ENCODE results near the gene IMPDH2. TPM values are rescaled to one million over a fixed set of nuclear protein-coding genes. Genes with fewer than 3 reads are reported as not detected.
A peak's percentile ranks its signal among the peaks of the same experiment; 100 is the strongest.

IMPDH2 gene
- total and polyA plus RNA-seq, 2 donors (not counting 1 experiment from before 2014, with no cell fraction given) = 187 to 448 TPM

DNA sequence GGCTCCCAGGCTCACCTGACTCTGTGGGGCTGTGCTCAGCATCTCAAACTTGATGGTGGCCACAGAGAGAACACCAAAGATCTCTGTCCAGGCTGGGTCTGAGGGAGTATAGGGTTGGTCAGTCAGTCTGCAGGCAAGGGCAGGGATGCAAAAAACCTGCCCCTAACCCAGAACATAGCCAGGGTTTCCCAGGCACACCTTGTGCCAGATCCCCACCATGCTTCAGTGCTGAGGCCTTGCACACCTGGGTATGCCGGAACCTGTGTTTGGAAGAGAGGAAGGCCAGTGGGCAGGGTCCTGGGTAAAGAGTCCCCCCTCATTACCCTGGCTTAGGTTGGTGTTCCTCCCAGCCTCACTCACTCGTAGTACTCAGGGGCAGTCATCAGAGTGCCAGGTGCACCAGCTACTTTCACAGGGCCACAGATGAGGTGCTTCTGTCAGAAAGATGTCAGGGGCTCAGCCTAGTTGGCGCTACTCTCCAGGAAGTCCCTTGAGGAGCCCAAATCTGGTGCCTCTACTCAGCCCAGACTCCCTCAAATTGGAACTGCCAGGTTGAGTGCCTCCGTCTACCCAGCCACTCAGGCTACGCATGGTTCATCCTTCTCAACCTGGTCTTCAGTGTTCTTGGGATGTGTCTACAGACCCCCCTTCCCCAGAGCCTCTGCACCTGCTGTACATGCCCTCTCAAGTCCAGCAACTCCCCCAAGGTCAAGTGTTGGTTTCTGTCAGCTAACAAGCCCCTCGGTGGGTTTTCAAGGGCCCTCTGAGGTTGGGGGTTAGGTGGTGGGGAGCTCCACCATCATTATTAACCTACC is 12.6 kb downstream of the IMPDH2 start:
- Histone ChIP-seq H2AFZ (ENCODE audit: low read length) (no peak overlapping the region), H3K4me1 (ENCODE audit: control insufficient read depth, extremely low read depth, insufficient read depth, low read length) (peaks cover 9% of the 10 kb centered on the region), H3K4me2 (ENCODE audit: extremely low read depth, insufficient read depth, low read length) (peak overlapping the region; percentile 99), H3K9ac (ENCODE audit: insufficient read depth, low read length) (no peak overlapping the region), H4K20me1 (ENCODE audit: control insufficient read depth, extremely low read depth, insufficient read depth, low read length) (no peaks in the 10 kb centered on the region), H3K27ac (ENCODE audit: insufficient read depth, low read length) (no peak overlapping the region), H3K4me3 (replicated peaks in 1 of 4; ENCODE audit: control extremely low read depth in 1 of 4, insufficient read depth in 1 of 4, low read depth in 3 of 4, low read length in 4 of 4) (no peak overlapping the region), H3K79me2 (ENCODE audit: control insufficient read depth, insufficient read depth, low read length) (peaks cover 38% of the 10 kb centered on the region), H3K36me3 (ENCODE audit: control insufficient read depth, insufficient read depth, low read length) (peaks cover 35% of the 10 kb centered on the region), H3K27me3 (ENCODE audit: control insufficient read depth, insufficient read depth, low read length) (no peaks in the 10 kb centered on the region), H3K9me3 (ENCODE audit: control insufficient read depth, insufficient read depth, low read depth, low read length) (no peaks in the 10 kb centered on the region)
- no peak for DNase-seq (ENCODE audit: low read depth in 2 of 2)
- TF ChIP-seq EZH2 (IDR thresholded peaks at IDR 0.05; ENCODE audit: low read length, missing control alignments) = no peak
- TF ChIP-seq, protein P1, sequence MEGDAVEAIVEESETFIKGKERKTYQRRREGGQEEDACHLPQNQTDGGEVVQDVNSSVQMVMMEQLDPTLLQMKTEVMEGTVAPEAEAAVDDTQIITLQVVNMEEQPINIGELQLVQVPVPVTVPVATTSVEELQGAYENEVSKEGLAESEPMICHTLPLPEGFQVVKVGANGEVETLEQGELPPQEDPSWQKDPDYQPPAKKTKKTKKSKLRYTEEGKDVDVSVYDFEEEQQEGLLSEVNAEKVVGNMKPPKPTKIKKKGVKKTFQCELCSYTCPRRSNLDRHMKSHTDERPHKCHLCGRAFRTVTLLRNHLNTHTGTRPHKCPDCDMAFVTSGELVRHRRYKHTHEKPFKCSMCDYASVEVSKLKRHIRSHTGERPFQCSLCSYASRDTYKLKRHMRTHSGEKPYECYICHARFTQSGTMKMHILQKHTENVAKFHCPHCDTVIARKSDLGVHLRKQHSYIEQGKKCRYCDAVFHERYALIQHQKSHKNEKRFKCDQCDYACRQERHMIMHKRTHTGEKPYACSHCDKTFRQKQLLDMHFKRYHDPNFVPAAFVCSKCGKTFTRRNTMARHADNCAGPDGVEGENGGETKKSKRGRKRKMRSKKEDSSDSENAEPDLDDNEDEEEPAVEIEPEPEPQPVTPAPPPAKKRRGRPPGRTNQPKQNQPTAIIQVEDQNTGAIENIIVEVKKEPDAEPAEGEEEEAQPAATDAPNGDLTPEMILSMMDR (conservative IDR thresholded peaks at IDR 0.05 in 1 of 2, IDR thresholded peaks at IDR 0.05 in 1 of 2; ENCODE audit: low read depth in 1 of 2, low read length in 2 of 2) = no peak

DNA sequence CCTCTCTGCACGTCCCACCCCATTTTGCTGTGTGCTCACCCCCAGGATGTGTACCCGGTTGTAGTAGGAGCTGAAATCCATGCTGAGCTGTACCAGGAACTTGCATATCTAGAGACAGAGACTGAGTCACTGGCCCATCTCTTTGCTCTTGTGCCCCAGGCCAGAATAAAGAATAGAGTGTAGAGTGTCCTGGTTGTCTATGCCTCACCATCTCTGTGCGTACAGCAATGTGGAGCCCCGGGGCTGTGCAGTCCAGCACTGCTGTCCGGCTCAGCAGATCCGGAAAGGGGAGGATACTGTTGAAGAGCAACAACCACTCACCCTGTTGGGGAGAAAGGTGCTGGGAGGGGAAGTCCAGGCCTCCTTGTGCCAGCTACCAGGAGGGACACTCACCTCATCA is 13.4 kb downstream of the IMPDH2 start:
- Histone ChIP-seq H3K9me3 (ENCODE audit: control insufficient read depth, insufficient read depth, low read depth, low read length) (no peaks in the 10 kb centered on the region), H3K4me2 (ENCODE audit: extremely low read depth, insufficient read depth, low read length) (no peak overlapping the region), H3K36me3 (ENCODE audit: control insufficient read depth, insufficient read depth, low read length) (peaks cover 37% of the 10 kb centered on the region), H3K9ac (ENCODE audit: insufficient read depth, low read length) (no peak overlapping the region), H3K4me1 (ENCODE audit: control insufficient read depth, extremely low read depth, insufficient read depth, low read length) (peaks cover 9% of the 10 kb centered on the region), H3K79me2 (ENCODE audit: control insufficient read depth, insufficient read depth, low read length) (peaks cover 43% of the 10 kb centered on the region), H2AFZ (ENCODE audit: low read length) (no peak overlapping the region), H3K27ac (ENCODE audit: insufficient read depth, low read length) (no peak overlapping the region), H3K27me3 (ENCODE audit: control insufficient read depth, insufficient read depth, low read length) (no peaks in the 10 kb centered on the region), H4K20me1 (ENCODE audit: control insufficient read depth, extremely low read depth, insufficient read depth, low read length) (no peaks in the 10 kb centered on the region), H3K4me3 (replicated peaks in 1 of 4; ENCODE audit: control extremely low read depth in 1 of 4, insufficient read depth in 1 of 4, low read depth in 3 of 4, low read length in 4 of 4) (no peak overlapping the region)
- no peak for DNase-seq (ENCODE audit: low read depth in 2 of 2)
- TF ChIP-seq, protein P1 (conservative IDR thresholded peaks at IDR 0.05 in 1 of 2, IDR thresholded peaks at IDR 0.05 in 1 of 2; ENCODE audit: low read depth in 1 of 2, low read length in 2 of 2) = no peak
- no peak for TF ChIP-seq EZH2 (IDR thresholded peaks at IDR 0.05; ENCODE audit: low read length, missing control alignments)

DNA sequence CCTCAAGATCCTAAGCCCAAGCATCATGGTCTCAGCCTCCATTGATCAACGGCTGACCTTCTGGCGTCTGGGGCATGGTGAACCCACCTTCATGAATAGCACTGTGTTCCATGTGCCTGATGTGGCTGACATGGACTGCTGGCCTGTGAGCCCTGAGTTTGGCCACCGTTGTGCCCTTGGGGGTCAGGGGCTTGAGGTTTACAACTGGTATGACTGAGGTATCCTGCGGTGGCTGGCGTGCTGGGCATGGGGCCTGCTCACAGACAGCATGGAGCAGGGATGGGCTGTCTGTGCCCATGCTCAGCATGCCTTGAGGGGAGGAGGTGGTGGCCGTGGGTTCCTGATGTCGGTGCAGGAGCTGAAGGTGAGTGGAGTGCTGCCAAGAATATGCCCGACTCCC is 14.1 kb downstream of the IMPDH2 start:
- H3K36me3 ChIP-seq (ENCODE audit: control insufficient read depth, insufficient read depth, low read length) = peaks cover 37% of the 10 kb centered on the region
- H3K9me3 ChIP-seq (ENCODE audit: control insufficient read depth, insufficient read depth, low read depth, low read length) = no peaks in the 10 kb centered on the region
- H3K27ac ChIP-seq (ENCODE audit: insufficient read depth, low read length) = no peak overlapping the region
- no peaks in the 10 kb centered on the region for H3K27me3 ChIP-seq (ENCODE audit: control insufficient read depth, insufficient read depth, low read length)
- H3K9ac ChIP-seq (ENCODE audit: insufficient read depth, low read length) = no peak overlapping the region
- H3K4me1 ChIP-seq (ENCODE audit: control insufficient read depth, extremely low read depth, insufficient read depth, low read length) = peaks cover 9% of the 10 kb centered on the region
- no peak overlapping the region for H2AFZ ChIP-seq (ENCODE audit: low read length)
- peaks cover 37% of the 10 kb centered on the region for H3K79me2 ChIP-seq (ENCODE audit: control insufficient read depth, insufficient read depth, low read length)
- no peak overlapping the region for H3K4me3 ChIP-seq (replicated peaks in 1 of 4; ENCODE audit: control extremely low read depth in 1 of 4, insufficient read depth in 1 of 4, low read depth in 3 of 4, low read length in 4 of 4)
- no peak for DNase-seq (ENCODE audit: low read depth in 2 of 2)
- H3K4me2 ChIP-seq (ENCODE audit: extremely low read depth, insufficient read depth, low read length) = no peak overlapping the region
- H4K20me1 ChIP-seq (ENCODE audit: control insufficient read depth, extremely low read depth, insufficient read depth, low read length) = no peaks in the 10 kb centered on the region
- TF ChIP-seq, protein P1 (conservative IDR thresholded peaks at IDR 0.05 in 1 of 2, IDR thresholded peaks at IDR 0.05 in 1 of 2; ENCODE audit: low read depth in 1 of 2, low read length in 2 of 2) = no peak
- no peak for TF ChIP-seq EZH2 (IDR thresholded peaks at IDR 0.05; ENCODE audit: low read length, missing control alignments)
